Neural cell (in vitro differentiated cells): ENCODE results near the gene FILIP1L. TPM values are rescaled to one million over a fixed set of nuclear protein-coding genes. Genes with fewer than 3 reads are reported as not detected.

Source experiments
- H2AFZ ChIP-seq: fragments of 200-600, 300-800 bp; sonication (generic), shearing (Covaris generic); 2 replicates; pipeline ENCODE4 v1.6.0; 2014; ENCODE audit warnings: low read depth, mild to moderate bottlenecking, antibody characterized with exemption, low read length, moderate library complexity
- H3F3A ChIP-seq: fragments of 200-600 bp; shearing (Covaris generic); 2 replicates; pipeline ENCODE4 v1.6.1; 2016; ENCODE audit warnings: mild to moderate bottlenecking, moderate library complexity, mixed read lengths, antibody characterized with exemption, low read length; ENCODE audit not compliant: insufficient read depth, poor library complexity, severe bottlenecking
- H3K27ac ChIP-seq: fragments of 200-600, 300-800 bp; sonication (generic), shearing (Covaris generic); 2 replicates; pipeline ENCODE4 v1.5.1; 2014; ENCODE audit warnings: mild to moderate bottlenecking, low read length, moderate library complexity
- H3K27me3 ChIP-seq: fragments of 300-800, 200-600 bp; sonication (generic), shearing (Covaris generic); 2 replicates; pipeline ENCODE4 v1.6.0; 2014; ENCODE audit warnings: mild to moderate bottlenecking, low read depth, low read length, moderate library complexity; ENCODE audit not compliant: insufficient read depth
- H3K36me3 ChIP-seq: fragments of 300-800, 200-600 bp; sonication (generic), shearing (Covaris generic); 2 replicates; pipeline ENCODE4 v1.5.1; 2014; ENCODE audit warnings: mild to moderate bottlenecking, antibody characterized with exemption, low read length, moderate library complexity; ENCODE audit not compliant: insufficient read depth
- H3K4me2 ChIP-seq: fragments of 300-800, 200-600 bp; sonication (generic), shearing (Covaris generic); 2 replicates; pipeline ENCODE4 v1.6.0; 2014; ENCODE audit warnings: mild to moderate bottlenecking, low read length
- H3K4me3 ChIP-seq: fragments of 300-800, 200-600 bp; sonication (generic), shearing (Covaris generic); 2 replicates; pipeline ENCODE4 v1.5.1; 2014; ENCODE audit warnings: mild to moderate bottlenecking, low read length, moderate library complexity
- H3K79me2 ChIP-seq: fragments of 200-600 bp; shearing (Covaris generic); replicated peaks from 2 replicates; pipeline ENCODE4 v1.6.0; 2014; ENCODE audit warnings: mild to moderate bottlenecking, low read length, moderate library complexity; ENCODE audit not compliant: insufficient read depth
- H3K9ac ChIP-seq: fragments of 300-800, 200-600 bp; sonication (generic), shearing (Covaris generic); 2 replicates; pipeline ENCODE4 v1.6.1; 2016; ENCODE audit warnings: mild to moderate bottlenecking, low read length, mixed read lengths
- H3K9me2 ChIP-seq: fragments of 200-600 bp; shearing (Covaris generic); 2 replicates; pipeline ENCODE4 v1.6.1; 2016; ENCODE audit warnings: mild to moderate bottlenecking, low read length, mixed read lengths; ENCODE audit not compliant: insufficient read depth
- H3K9me3 ChIP-seq: fragments of 200-600, 300-800 bp; sonication (generic), shearing (Covaris generic); 2 replicates; pipeline ENCODE4 v1.6.1; 2016; ENCODE audit warnings: mild to moderate bottlenecking, mixed run types, low read length, moderate library complexity, mixed read lengths
- H4K20me1 ChIP-seq: fragments of 200-600 bp; shearing (Covaris generic); 2 replicates; pipeline ENCODE4 v1.6.1; 2016; ENCODE audit warnings: mild to moderate bottlenecking, mixed run types; ENCODE audit not compliant: insufficient read depth
- CTCF ChIP-seq: fragments of 450-650 bp; IDR thresholded peaks from 2 replicates; pipeline ENCODE4 v1.5.1; 2014; ENCODE audit warnings: antibody characterized with exemption, mild to moderate bottlenecking, moderate library complexity; ENCODE audit not compliant: poor library complexity, severe bottlenecking
- EP300 ChIP-seq: fragments of 450-650 bp; conservative IDR thresholded peaks from 2 replicates; pipeline ENCODE4 v1.6.1; 2014; ENCODE audit warnings: antibody characterized with exemption, mild to moderate bottlenecking, moderate library complexity; ENCODE audit not compliant: poor library complexity, severe bottlenecking
- EZH2 ChIP-seq: fragments of 200-600, 300-800 bp; shearing (Covaris generic), sonication (generic); IDR thresholded peaks from 2 replicates; pipeline ENCODE4 v1.6.1; 2014; ENCODE audit warnings: antibody characterized with exemption, low read length, borderline replicate concordance, mild to moderate bottlenecking; ENCODE audit not compliant: insufficient read depth, poor library complexity, severe bottlenecking
- MXI1 ChIP-seq: fragments of 450-650 bp; conservative IDR thresholded peaks from 2 replicates; pipeline ENCODE4 v1.6.1; 2014; ENCODE audit warnings: antibody characterized with exemption, mild to moderate bottlenecking; ENCODE audit not compliant: poor library complexity, severe bottlenecking
- POLR2AphosphoS5 ChIP-seq: IDR thresholded peaks from 2 replicates; pipeline ENCODE4 v1.6.1; 2012
- RAD21 ChIP-seq: fragments of 450-650 bp; conservative IDR thresholded peaks from 2 replicates; pipeline ENCODE4 v1.6.1; 2014; ENCODE audit warnings: antibody characterized with exemption, mild to moderate bottlenecking, moderate library complexity
- REST ChIP-seq: IDR thresholded peaks from 2 replicates; pipeline ENCODE4 v1.6.1; 2012; ENCODE audit warnings: borderline replicate concordance
- SMC3 ChIP-seq: fragments of 450-650 bp; conservative IDR thresholded peaks from 2 replicates; pipeline ENCODE4 v1.6.1; 2014; ENCODE audit warnings: antibody characterized with exemption, mild to moderate bottlenecking, moderate library complexity; ENCODE audit not compliant: poor library complexity
- TAF1 ChIP-seq: IDR thresholded peaks from 2 replicates; pipeline ENCODE4 v1.6.1; 2012; ENCODE audit warnings: low read depth
- polyA plus RNA-seq: library from polyadenylated mRNA; depleted of rRNA; stranded (reverse); fragments of >200 nt; gene quantifications from 2 replicates; pipeline ENCODE4 v1.2.3, GENCODE V29; 2014

FILIP1L gene
- polyA plus RNA-seq, 1 donor from 2014 or later = 0.27 TPM

GRCh38 chr3:99960941-99961340 lies 153.4 kb downstream of the FILIP1L start:
- H3K4me3 ChIP-seq = no peak overlapping the region
- H3K79me2 ChIP-seq = no peaks in the 10 kb centered on the region
- no peaks in the 10 kb centered on the region for H3K27me3 ChIP-seq
- H2AFZ ChIP-seq = no peak overlapping the region
- H3K36me3 ChIP-seq = no peaks in the 10 kb centered on the region
- no peak overlapping the region for H3K9ac ChIP-seq
- no peak overlapping the region for H3K4me2 ChIP-seq
- no peaks in the 10 kb centered on the region for H4K20me1 ChIP-seq
- H3K27ac ChIP-seq = no peak overlapping the region
- no peak for TF ChIP-seq CTCF
- no peak for TF ChIP-seq RAD21
- no peak for TF ChIP-seq SMC3
- no peak for TF ChIP-seq MXI1
- no peak for TF ChIP-seq TAF1
- TF ChIP-seq REST = no peak
- TF ChIP-seq POLR2AphosphoS5 = no peak
- H3F3A ChIP-seq = no peaks in the 10 kb centered on the region
- H3K9me2 ChIP-seq = no peaks in the 10 kb centered on the region
- H3K9me3 ChIP-seq = no peaks in the 10 kb centered on the region

- Histone ChIP-seq H3K27ac (no peak overlapping the region), H3F3A (no peaks in the 10 kb centered on the region), H3K9ac (no peak overlapping the region), H2AFZ (no peak overlapping the region), H3K9me3 (no peaks in the 10 kb centered on the region), H3K27me3 (no peaks in the 10 kb centered on the region), H3K9me2 (no peaks in the 10 kb centered on the region), H3K79me2 (no peaks in the 10 kb centered on the region), H4K20me1 (no peaks in the 10 kb centered on the region), H3K4me3 (no peak overlapping the region), H3K36me3 (no peaks in the 10 kb centered on the region), H3K4me2 (no peak overlapping the region)
- no peak for TF ChIP-seq MXI1
- no peak for TF ChIP-seq EP300
- TF ChIP-seq REST = no peak
- no peak for TF ChIP-seq POLR2AphosphoS5
- no peak for TF ChIP-seq TAF1
- TF ChIP-seq RAD21 = no peak
- TF ChIP-seq SMC3 = no peak
- no peak for TF ChIP-seq EZH2
These were observed 154.0 kb downstream of the FILIP1L start for GRCh38 chr3:99960123-99960878.
